Measurements from ENCODE around the gene STAG2.

DNA sequence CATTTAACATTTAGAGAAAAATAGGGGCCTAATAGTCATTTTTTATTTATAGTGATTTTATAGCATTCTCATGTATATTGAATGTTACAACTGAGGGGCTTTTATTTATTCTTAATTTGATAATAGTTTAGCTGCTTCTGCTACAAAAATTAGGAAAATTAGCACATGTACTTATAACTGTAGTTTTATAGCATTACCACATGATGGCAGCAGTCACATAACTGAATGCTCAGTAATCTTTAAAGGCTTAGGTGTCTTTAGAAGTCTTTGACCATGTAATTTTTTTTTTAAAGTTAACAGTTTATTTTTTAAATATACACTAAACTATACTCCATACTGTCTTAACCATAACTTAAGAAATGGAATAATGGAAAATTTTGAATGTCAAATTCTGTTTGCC lies 136.6 kb downstream of the STAG2 start:
- TF ChIP-seq, protein P1, sequence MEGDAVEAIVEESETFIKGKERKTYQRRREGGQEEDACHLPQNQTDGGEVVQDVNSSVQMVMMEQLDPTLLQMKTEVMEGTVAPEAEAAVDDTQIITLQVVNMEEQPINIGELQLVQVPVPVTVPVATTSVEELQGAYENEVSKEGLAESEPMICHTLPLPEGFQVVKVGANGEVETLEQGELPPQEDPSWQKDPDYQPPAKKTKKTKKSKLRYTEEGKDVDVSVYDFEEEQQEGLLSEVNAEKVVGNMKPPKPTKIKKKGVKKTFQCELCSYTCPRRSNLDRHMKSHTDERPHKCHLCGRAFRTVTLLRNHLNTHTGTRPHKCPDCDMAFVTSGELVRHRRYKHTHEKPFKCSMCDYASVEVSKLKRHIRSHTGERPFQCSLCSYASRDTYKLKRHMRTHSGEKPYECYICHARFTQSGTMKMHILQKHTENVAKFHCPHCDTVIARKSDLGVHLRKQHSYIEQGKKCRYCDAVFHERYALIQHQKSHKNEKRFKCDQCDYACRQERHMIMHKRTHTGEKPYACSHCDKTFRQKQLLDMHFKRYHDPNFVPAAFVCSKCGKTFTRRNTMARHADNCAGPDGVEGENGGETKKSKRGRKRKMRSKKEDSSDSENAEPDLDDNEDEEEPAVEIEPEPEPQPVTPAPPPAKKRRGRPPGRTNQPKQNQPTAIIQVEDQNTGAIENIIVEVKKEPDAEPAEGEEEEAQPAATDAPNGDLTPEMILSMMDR (tag by site-specific recombination; IDR thresholded peaks at IDR 0.05) = no peak; the same call in 1 of the 2 replicates
- TF ChIP-seq, protein P2, sequence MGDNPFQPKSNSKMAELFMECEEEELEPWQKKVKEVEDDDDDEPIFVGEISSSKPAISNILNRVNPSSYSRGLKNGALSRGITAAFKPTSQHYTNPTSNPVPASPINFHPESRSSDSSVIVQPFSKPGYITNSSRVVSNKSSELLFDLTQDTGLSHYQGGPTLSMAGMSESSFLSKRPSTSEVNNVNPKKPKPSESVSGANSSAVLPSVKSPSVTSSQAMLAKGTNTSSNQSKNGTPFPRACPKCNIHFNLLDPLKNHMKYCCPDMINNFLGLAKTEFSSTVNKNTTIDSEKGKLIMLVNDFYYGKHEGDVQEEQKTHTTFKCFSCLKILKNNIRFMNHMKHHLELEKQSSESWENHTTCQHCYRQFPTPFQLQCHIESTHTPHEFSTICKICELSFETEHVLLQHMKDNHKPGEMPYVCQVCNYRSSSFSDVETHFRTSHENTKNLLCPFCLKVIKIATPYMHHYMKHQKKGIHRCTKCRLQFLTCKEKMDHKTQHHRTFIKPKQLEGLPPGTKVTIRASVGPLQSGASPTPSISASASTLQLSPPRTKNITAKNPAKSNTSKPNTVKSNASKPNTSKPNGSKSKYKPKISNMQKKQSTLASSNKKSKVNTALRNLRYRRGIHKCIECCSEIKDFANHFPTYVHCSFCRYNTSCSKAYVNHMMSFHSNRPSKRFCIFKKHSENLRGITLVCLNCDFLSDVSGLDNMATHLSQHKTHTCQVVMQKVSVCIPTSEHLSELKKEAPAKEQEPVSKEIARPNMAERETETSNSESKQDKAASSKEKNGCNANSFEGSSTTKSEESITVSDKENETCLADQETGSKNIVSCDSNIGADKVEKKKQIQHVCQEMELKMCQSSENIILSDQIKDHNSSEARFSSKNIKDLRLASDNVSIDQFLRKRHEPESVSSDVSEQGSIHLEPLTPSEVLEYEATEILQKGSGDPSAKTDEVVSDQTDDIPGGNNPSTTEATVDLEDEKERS (tag by site-specific recombination; IDR thresholded peaks at IDR 0.05) = no peak
- TF ChIP-seq, protein P3, sequence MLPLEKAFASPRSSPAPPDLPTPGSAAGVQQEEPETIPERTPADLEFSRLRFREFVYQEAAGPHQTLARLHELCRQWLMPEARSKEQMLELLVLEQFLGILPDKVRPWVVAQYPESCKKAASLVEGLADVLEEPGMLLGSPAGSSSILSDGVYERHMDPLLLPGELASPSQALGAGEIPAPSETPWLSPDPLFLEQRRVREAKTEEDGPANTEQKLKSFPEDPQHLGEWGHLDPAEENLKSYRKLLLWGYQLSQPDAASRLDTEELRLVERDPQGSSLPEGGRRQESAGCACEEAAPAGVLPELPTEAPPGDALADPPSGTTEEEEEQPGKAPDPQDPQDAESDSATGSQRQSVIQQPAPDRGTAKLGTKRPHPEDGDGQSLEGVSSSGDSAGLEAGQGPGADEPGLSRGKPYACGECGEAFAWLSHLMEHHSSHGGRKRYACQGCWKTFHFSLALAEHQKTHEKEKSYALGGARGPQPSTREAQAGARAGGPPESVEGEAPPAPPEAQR (tag by site-specific recombination; IDR thresholded peaks at IDR 0.05) = no peak
- TF ChIP-seq ZNF292 (tag by site-specific recombination; IDR thresholded peaks at IDR 0.05; ENCODE audit: borderline replicate concordance, low read depth) = no peak
- TF ChIP-seq ZNF311 (tag by site-specific recombination; IDR thresholded peaks at IDR 0.05; ENCODE audit: borderline replicate concordance) = no peak
- no peak for TF ChIP-seq ZNF558 (tag by site-specific recombination; IDR thresholded peaks at IDR 0.05)

Measured in HEK293 (cell line).